Cardiac fibroblast (primary cell): ENCODE data around the gene EYS.

ENCODE experiments used
- DNase-seq, 2 donors: peaks; one replicate each; pipeline versions ENCODE4 v3.0.0 to v3.0.0-alpha.2; 2010; ENCODE audit warnings: low read depth in 2 of 2
- H3K4me3 ChIP-seq, 2 donors: replicated peaks in 1 of 2; 1 replicate in 1 of 2; 2 replicates in 1 of 2; pipeline ENCODE4 v1.5.1; 2011; ENCODE audit warnings: low read depth in 2 of 2, low read length in 2 of 2, mild to moderate bottlenecking in 2 of 2, moderate library complexity in 1 of 2
- CTCF ChIP-seq: IDR thresholded peaks from one replicate; pipeline ENCODE4 v1.5.1; 2011; ENCODE audit warnings: low read depth, mild to moderate bottlenecking, low read length, inconsistent platforms

Gene EYS

GRCh38 chr6:63886341-63886740 is 1820.7 kb downstream of the EYS start:
- no peak overlapping the region for H3K4me3 ChIP-seq
- no peak for TF ChIP-seq CTCF
- no peak for DNase-seq

- DNase-seq = no peak
- no peak overlapping the region for H3K4me3 ChIP-seq
- no peak for TF ChIP-seq CTCF
Observed at GRCh38 chr6:63883597-63883996, 1823.4 kb downstream of the EYS start.

DNA sequence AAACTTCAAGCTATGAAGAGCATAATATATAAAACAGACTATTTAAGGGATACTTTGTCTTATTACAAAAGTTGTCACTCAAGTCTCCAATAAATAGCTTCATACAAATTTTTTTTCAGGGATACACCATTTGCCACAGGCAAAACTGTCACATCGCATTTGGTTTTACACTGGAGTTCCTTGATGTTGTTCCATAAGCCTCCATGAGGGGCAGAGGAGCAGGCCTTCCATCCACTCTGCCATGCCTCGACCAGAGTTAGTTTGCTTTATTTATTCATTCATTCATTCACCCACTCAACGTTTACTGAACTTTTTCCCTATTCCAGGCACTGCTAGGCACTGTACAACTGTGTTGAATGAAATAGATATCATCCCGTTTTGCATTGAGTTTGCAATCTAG is 1824.8 kb downstream of the EYS start:
- TF ChIP-seq CTCF = peak; percentile 33
- DNase-seq = no peak
- H3K4me3 ChIP-seq = no peak overlapping the region

DNA sequence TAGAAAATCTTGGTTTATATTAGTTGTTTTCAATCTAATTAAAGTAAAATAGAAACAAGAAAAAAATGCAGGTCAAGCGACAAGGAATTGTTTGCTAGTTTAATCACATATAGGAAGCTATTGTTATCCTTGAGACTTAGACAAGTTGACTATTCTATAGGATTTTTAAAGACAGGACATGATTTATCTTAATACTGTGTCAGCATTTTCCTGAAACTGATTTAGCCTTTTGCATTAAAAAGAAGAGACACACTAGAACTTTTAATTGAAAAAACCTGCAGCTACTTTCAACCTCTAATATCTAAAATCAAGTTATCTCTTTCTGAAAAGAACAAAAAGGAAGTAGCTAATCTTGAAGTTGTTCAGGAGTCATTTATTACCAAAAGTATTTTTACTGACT is 1825.2 kb downstream of the EYS start:
- no peak for TF ChIP-seq CTCF
- DNase-seq = no peak

GRCh38 chr6:63872233-63872632 is 1834.8 kb downstream of the EYS start:
- peak; percentile 11 for TF ChIP-seq CTCF
- no peak for DNase-seq
- H3K4me3 ChIP-seq = no peak overlapping the region

More for the DNA sequence above, 1825.2 kb downstream of the EYS start:
- no peak overlapping the region for H3K4me3 ChIP-seq

GRCh38 chr6:63868351-63868750 is 1838.7 kb downstream of the EYS start:
- no peak for DNase-seq
- TF ChIP-seq CTCF = no peak
- H3K4me3 ChIP-seq = no peak overlapping the region

- TF ChIP-seq CTCF = no peak
- DNase-seq = no peak
- H3K4me3 ChIP-seq = no peak overlapping the region
Observed at GRCh38 chr6:63864671-63865318, 1842.2 kb downstream of the EYS start.
